ENCODE results near the gene ZDHHC14. TPM values are rescaled to one million over a fixed set of nuclear protein-coding genes. Genes with fewer than 3 reads are reported as not detected.

Gene ZDHHC14
- total and polyA plus RNA-seq, 3 donors from 2014 or later = 28.5 to 74.9 (median 67.9) TPM

DNA sequence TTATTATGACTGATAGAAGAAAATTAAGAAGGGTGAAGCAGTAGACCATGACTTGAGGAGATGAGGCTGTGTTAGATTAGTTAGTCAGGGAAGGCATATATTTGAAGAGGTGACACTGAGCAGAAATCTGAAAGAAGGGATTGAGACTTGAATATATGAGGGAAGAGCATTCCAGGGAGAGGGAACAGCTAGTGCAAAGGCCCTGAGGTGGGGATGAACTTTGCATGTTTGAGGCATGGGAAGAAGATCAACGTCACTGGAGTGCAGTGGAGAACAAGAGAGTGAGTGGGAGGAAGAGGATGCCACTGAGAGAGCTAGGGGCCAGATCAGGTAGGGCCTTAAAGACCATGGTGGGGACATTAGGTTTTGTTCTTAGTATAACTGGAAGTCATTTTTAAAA is 119.0 kb downstream of the ZDHHC14 start:
- intact Hi-C loops (cut with DNase I; ENCODE audit: low total_unique reads) = no loop called here
- WGBS, 2 donors = 88 to 94% methylated on average over 1 of the region's 1 CpG
- TF ChIP-seq, protein P1, sequence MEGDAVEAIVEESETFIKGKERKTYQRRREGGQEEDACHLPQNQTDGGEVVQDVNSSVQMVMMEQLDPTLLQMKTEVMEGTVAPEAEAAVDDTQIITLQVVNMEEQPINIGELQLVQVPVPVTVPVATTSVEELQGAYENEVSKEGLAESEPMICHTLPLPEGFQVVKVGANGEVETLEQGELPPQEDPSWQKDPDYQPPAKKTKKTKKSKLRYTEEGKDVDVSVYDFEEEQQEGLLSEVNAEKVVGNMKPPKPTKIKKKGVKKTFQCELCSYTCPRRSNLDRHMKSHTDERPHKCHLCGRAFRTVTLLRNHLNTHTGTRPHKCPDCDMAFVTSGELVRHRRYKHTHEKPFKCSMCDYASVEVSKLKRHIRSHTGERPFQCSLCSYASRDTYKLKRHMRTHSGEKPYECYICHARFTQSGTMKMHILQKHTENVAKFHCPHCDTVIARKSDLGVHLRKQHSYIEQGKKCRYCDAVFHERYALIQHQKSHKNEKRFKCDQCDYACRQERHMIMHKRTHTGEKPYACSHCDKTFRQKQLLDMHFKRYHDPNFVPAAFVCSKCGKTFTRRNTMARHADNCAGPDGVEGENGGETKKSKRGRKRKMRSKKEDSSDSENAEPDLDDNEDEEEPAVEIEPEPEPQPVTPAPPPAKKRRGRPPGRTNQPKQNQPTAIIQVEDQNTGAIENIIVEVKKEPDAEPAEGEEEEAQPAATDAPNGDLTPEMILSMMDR (IDR thresholded peaks at IDR 0.05) = no peak
- no peak for TF ChIP-seq POLR2A (IDR thresholded peaks at IDR 0.05)

DNA sequence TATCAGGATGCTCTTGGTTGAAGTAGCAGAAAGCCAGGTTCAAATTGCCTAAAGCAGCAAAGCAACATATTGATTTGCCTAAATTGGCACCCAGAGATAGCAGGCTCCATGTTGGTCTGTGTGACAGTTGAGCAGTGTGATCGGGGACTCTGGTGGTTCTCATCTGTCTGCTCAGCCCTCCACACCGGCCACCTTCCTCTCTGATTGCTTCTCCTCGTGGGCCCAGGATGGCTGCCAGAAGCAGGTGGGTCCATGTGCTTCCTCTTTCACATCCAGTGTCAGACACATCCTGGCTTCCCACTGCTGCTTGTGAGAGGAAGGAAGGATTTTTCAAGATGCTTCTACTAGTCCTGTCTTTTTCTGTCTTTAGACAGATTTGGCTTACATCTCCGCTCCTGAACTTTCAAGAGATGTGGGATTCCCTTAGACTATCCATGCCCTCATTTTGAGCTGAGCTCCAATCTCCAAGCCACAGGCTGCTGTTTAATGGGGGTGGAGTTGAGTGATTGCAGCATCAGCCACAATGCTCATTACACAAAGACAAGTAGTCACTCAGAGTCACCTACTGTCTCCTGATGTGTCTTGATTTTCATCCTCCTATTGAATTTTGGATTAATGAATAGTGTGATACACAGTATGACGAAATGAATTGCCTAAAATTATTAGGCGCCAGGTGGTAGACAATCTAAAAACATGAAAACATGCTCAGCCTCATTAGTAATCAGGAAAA is 122.2 kb downstream of the ZDHHC14 start:
- H3K9me3 ChIP-seq = no peaks in the 10 kb centered on the region
- TF ChIP-seq, protein P1 (IDR thresholded peaks at IDR 0.05) = no peak
- no peak for TF ChIP-seq POLR2A (IDR thresholded peaks at IDR 0.05)
- H3K4me1 ChIP-seq = peaks cover 8% of the 10 kb centered on the region
- intact Hi-C loops (cut with DNase I; ENCODE audit: low total_unique reads) = no loop called here
- no peak for DNase-seq
- no peaks in the 10 kb centered on the region for H3K36me3 ChIP-seq (ENCODE audit: low read depth, missing control alignments)
- 88 to 98% methylated on average over 3 to 6 of the region's 6 CpGs for WGBS, 2 donors
- no peak overlapping the region for H3K27ac ChIP-seq
- H3K4me3 ChIP-seq = no peak overlapping the region
- no peaks in the 10 kb centered on the region for H3K27me3 ChIP-seq

More for the DNA sequence above, 119.0 kb downstream of the ZDHHC14 start:
- H3K27me3 ChIP-seq = no peaks in the 10 kb centered on the region
- H3K4me3 ChIP-seq = no peak overlapping the region
- H3K9me3 ChIP-seq = no peaks in the 10 kb centered on the region
- H3K36me3 ChIP-seq (ENCODE audit: low read depth, missing control alignments) = no peaks in the 10 kb centered on the region
- H3K4me1 ChIP-seq = peaks cover 8% of the 10 kb centered on the region
- no peak overlapping the region for H3K27ac ChIP-seq
- no peak for DNase-seq

DNA sequence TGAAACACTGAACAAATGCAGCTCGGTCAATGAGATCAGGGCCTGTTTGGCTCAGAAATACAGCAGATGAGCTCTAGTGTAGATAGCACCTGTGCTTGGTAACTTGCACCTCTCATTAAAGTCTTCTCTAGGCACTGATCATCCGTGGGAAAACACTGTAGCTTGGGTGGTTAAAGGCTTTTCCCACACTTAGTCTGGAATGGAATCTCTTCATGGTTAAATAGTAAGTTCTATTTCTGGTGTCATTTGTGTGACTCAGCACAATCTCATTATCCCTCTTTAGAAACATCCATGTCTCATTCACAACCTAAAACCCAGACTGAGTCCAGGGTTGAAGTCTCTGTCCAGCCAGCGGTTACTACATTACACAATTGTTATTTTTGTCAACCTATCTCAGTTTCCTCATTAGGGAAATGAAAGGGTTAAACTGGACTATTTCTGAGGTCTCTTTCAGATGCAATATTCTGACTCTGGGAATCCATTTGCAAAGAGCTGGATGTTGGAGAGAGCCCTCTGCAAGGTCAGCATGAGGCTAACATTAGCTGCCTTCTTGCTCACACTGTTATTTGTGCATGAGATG is 125.0 kb downstream of the ZDHHC14 start:
- TF ChIP-seq, protein P1 (IDR thresholded peaks at IDR 0.05) = no peak
- TF ChIP-seq POLR2A (IDR thresholded peaks at IDR 0.05) = no peak
- WGBS, 2 donors = 90 to 96% methylated on average over 3 of the region's 3 CpGs
- Histone ChIP-seq H3K27ac (no peak overlapping the region), H3K27me3 (no peaks in the 10 kb centered on the region), H3K9me3 (no peaks in the 10 kb centered on the region), H3K4me3 (no peak overlapping the region), H3K4me1 (peaks cover 8% of the 10 kb centered on the region), H3K36me3 (ENCODE audit: low read depth, missing control alignments) (no peaks in the 10 kb centered on the region)
- intact Hi-C loops (cut with DNase I; ENCODE audit: low total_unique reads) = no loop called here
- no peak for DNase-seq

DNA sequence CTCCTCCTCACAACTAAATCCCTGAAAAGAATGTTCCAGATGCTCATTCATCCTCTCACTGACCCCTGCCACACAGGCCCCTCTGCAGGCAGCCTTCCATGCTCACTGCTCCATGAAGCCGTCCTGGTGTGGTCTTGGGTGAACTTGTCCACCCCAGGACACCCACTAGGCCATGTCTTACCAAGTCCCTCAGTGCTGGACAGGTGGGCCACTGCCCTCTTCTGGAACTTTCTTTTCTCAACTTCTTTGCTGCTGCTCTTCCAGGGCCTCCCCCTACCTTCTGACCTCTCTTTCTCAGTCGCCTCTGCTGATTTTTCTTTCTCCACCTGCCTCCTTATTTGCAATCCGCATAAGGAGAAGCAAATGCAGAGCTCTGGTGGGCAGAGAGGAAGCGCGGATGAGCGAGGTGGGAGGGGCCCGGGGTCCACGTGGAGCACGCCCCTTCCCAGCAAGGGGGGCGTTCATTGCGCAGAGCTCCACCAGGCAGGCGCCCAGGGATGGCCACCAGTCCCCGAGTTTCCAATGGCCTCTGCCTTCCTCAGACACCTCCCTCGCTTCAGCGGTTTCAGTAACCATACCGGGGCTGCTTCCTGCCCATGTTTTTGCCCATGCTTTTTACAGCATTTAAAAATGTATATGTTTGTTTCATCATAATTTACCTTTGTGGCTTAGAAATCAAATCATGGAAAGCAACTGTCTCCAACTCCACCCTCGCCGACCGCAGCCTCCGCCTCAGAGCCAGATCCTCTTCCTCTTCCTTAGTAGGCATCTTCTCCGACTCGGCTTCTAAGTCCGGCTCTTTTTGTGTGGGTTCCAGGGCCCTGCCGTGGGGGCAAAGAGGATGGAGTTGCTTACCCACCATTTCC is 129.6 kb downstream of the ZDHHC14 start:
- intact Hi-C loops (cut with DNase I; ENCODE audit: low total_unique reads) = no loop called here
- Histone ChIP-seq H3K4me1 (peaks cover 10% of the 10 kb centered on the region), H3K27me3 (no peaks in the 10 kb centered on the region), H3K9me3 (no peaks in the 10 kb centered on the region), H3K36me3 (ENCODE audit: low read depth, missing control alignments) (no peaks in the 10 kb centered on the region), H3K27ac (no peak overlapping the region), H3K4me3 (peak overlapping the region; percentile 22 to 33)
- DNase-seq = no peak
- 58 to 80% methylated on average over 24 of the region's 24 CpGs for WGBS, 2 donors
- TF ChIP-seq POLR2A (IDR thresholded peaks at IDR 0.05) = no peak
- TF ChIP-seq, protein P1 (IDR thresholded peaks at IDR 0.05) = no peak
